GM12878 (cell line): ENCODE measurements around the gene IPO11. TPM values are rescaled to one million over a fixed set of nuclear protein-coding genes. Genes with fewer than 3 reads are reported as not detected.

Source experiments
- ATAC-seq: fragments of 200-7000 bp; cut with Tn5 transposase; 3 replicates; pipeline ENCODE4 v1.9.1; 2020; ENCODE audit warnings: mild to moderate bottlenecking, moderate library complexity
- BruUV-seq: library from RNA; stranded (reverse); fragments of 400-500 nt; replicated peaks from 2 replicates; lab custom pipeline; 2021; lab: Mats Ljungman, UMichigan
- CTCF ChIA-PET: fragments of 300-600 bp; sonication (Branson Sonifier 250); formaldehyde crosslinking; extraction: SDS; loops from one replicate; lab custom pipeline; 2021; ENCODE audit warnings: inconsistent platforms; lab: Yijun Ruan, JAX
- POLR2A ChIA-PET: fragments of 350-600 bp; formaldehyde crosslinking; extraction: SDS; loops from one replicate; lab custom pipeline; 2021; ENCODE audit warnings: inconsistent platforms; lab: Charles Lee
- RAD21 ChIA-PET: fragments of 300-600 bp; sonication (Branson Sonifier 250); formaldehyde crosslinking; loops from one replicate; lab custom pipeline; 2023; ENCODE audit warnings: antibody characterized with exemption; ENCODE audit not compliant: unreplicated experiment; lab: Charles Lee
- SMC1A ChIA-PET: fragments of 300-600 bp; sonication (Branson Sonifier 250); formaldehyde crosslinking; loops from one replicate; lab custom pipeline; 2023; ENCODE audit not compliant: unreplicated experiment, uncharacterized antibody; lab: Charles Lee
- DNase-seq: peaks from one replicate; pipeline ENCODE4 v3.0.0-alpha.2; 2011; ENCODE audit warnings: low read depth, low spot score
- FAIRE-seq: peaks from 3 replicates; lab custom pipeline; 2011; peaks lifted over from hg19 to GRCh38; lab: Jason Lieb, UNC
- H2AFZ ChIP-seq: 2 replicates; pipeline ENCODE4 v1.6.0; 2011; ENCODE audit warnings: low read depth, low read length, control low read depth; ENCODE audit not compliant: control insufficient read depth
- H3K27ac ChIP-seq: 2 replicates; pipeline ENCODE4 v1.5.1; 2011; ENCODE audit warnings: control low read depth; ENCODE audit not compliant: control insufficient read depth, insufficient read depth
- H3K27me3 ChIP-seq, 2 experiments: replicated peaks in 1 of 2; 2 replicates each; pipeline versions ENCODE4 v1.6.0 to v1.6.1; 2011; ENCODE audit warnings: low read length in 1 of 2; ENCODE audit not compliant: control insufficient read depth in 2 of 2, insufficient read depth in 2 of 2
- H3K36me3 ChIP-seq, 2 experiments: 2 replicates each; pipeline ENCODE4 v1.5.1; 2011; ENCODE audit warnings: low read length in 1 of 2; ENCODE audit not compliant: control insufficient read depth in 2 of 2, insufficient read depth in 2 of 2
- H3K4me1 ChIP-seq: 2 replicates; pipeline ENCODE4 v1.6.1; 2011; ENCODE audit warnings: mild to moderate bottlenecking, low read length, moderate library complexity, mixed read lengths; ENCODE audit not compliant: control insufficient read depth, insufficient read depth
- H3K4me2 ChIP-seq: 2 replicates; pipeline ENCODE4 v1.6.0; 2011; ENCODE audit warnings: control low read depth; ENCODE audit not compliant: control insufficient read depth, insufficient read depth
- H3K4me3 ChIP-seq: fragments of 200-600 bp; sonication (generic); 2 replicates; pipeline ENCODE4 v1.5.1; 2016
- H3K79me2 ChIP-seq: 2 replicates; pipeline ENCODE4 v1.6.0; 2011; ENCODE audit warnings: low read length; ENCODE audit not compliant: control insufficient read depth, insufficient read depth
- H3K9ac ChIP-seq: 2 replicates; pipeline ENCODE4 v1.8.0; 2011; ENCODE audit warnings: low read length, control low read depth, mixed read lengths; ENCODE audit not compliant: control insufficient read depth, insufficient read depth
- H3K9me3 ChIP-seq: replicated peaks from 3 replicates; pipeline ENCODE4 v1.5.1; 2011; ENCODE audit warnings: mild to moderate bottlenecking, low read length; ENCODE audit not compliant: control insufficient read depth, insufficient read depth
- H4K20me1 ChIP-seq: 2 replicates; pipeline ENCODE4 v1.6.0; 2011; ENCODE audit not compliant: control insufficient read depth, insufficient read depth
- CHD1 ChIP-seq: IDR thresholded peaks from 2 replicates; pipeline ENCODE4 v1.6.1; 2012; ENCODE audit warnings: low read depth, low read length, improper control_type of control experiment
- EP300 ChIP-seq, 2 experiments: fragments of 150-350 bp in 1 of 2; IDR thresholded peaks; 2 replicates each; pipeline ENCODE4 v1.6.1; 2011 to 2012; ENCODE audit warnings: low read depth in 2 of 2, low read length in 2 of 2, borderline replicate concordance in 1 of 2, improper control_type of control experiment in 1 of 2, inconsistent platforms in 1 of 2; ENCODE audit not compliant: control insufficient read depth in 1 of 2
- NR2F1 ChIP-seq: fragments of 450-650 bp; conservative IDR thresholded peaks from 2 replicates; pipeline ENCODE4 v1.6.1; 2017; ENCODE audit warnings: mild to moderate bottlenecking
- NRF1 ChIP-seq: conservative IDR thresholded peaks from 2 replicates; pipeline ENCODE4 v1.6.1; 2011; ENCODE audit warnings: mild to moderate bottlenecking, low read depth, low read length, improper control_type of control experiment
- PAX5 ChIP-seq: IDR thresholded peaks from 2 replicates; pipeline ENCODE4 v1.6.1; 2011; ENCODE audit warnings: low read depth, low read length, borderline replicate concordance
- PBX3 ChIP-seq: IDR thresholded peaks from 2 replicates; pipeline ENCODE4 v1.6.1; 2011; ENCODE audit warnings: mild to moderate bottlenecking, low read depth, low read length, moderate library complexity; ENCODE audit not compliant: insufficient replicate concordance
- POLR2A ChIP-seq: IDR thresholded peaks from 2 replicates; pipeline ENCODE4 v1.6.1; 2011; ENCODE audit warnings: low read depth, mild to moderate bottlenecking, low read length
- POLR2AphosphoS5 ChIP-seq: IDR thresholded peaks from 2 replicates; pipeline ENCODE4 v1.6.1; 2011; ENCODE audit warnings: mild to moderate bottlenecking, low read length, inconsistent platforms
- POU2F2 ChIP-seq: IDR thresholded peaks from 3 replicates; pipeline ENCODE4 v1.6.1; 2011; ENCODE audit warnings: low read depth, mild to moderate bottlenecking, low read length, borderline replicate concordance
- TCF3 ChIP-seq: IDR thresholded peaks from 2 replicates; pipeline ENCODE4 v1.6.1; 2012; ENCODE audit warnings: low read depth, mild to moderate bottlenecking, low read length, borderline replicate concordance; ENCODE audit not compliant: insufficient read depth
- WGBS: methylation state at CpG from one replicate; pipeline ENCODE4 v1.1.6; 2016; ENCODE audit warnings: low lambda C conversion rate; ENCODE audit not compliant: insufficient replicate concordance, insufficient coverage; ENCODE audit errors: missing lambda C conversion rate; 5-methylcytosine and 5-hydroxymethylcytosine counted together
- in situ Hi-C: fragments of 300-500 bp; cut with MboI; formaldehyde crosslinking; loops from 9 replicates; pipeline ENCODE4 v1.14.3; 2018; ENCODE audit warnings: mixed read lengths
- intact Hi-C: fragments of 100-400 bp; cut with micrococcal nuclease; formaldehyde crosslinking; loops from one replicate; pipeline ENCODE4 v1.14.2; 2022; ENCODE audit not compliant: unreplicated experiment
- polyA plus RNA-seq, 11 experiments: library from polyadenylated mRNA; depleted of rRNA in 4 of 11; unstranded in 6 of 11; stranded (reverse) in 5 of 11; fragments of >200 nt; fragmentation: Nextera tagmentation in 4 of 11; fragmentation: Illumina TruSeq in 1 of 11; extraction: Ambion mirVana in 4 of 11; extraction: Trizol in 1 of 11; gene quantifications; 1 replicate in 1 of 11; 2 replicates in 10 of 11; pipeline versions ENCODE4 v1.2.1 to v1.2.3, GENCODE V29; 2011 to 2016; ENCODE audit warnings: inconsistent platforms in 2 of 11, missing spikeins in 2 of 11, low read depth in 1 of 11
- total RNA-seq, 4 experiments: library from RNA; depleted of rRNA in 3 of 4; stranded (reverse); fragments of >200 nt in 3 of 4; fragmentation: Illumina TruSeq in 1 of 4; extraction: Trizol in 1 of 4; gene quantifications; 2 replicates each; pipeline versions ENCODE4 v1.2.1 to v1.2.3, GENCODE V29; 2013 to 2021

IPO11 gene
- total and polyA plus RNA-seq, 10 of the 15 experiments (the other 5 are each of a cell fraction or from before 2014, with no cell fraction given) = 14.1 to 49.3 (median 29.8) TPM

- no peaks in the 10 kb centered on the region for H3K4me1 ChIP-seq
- TF ChIP-seq EP300 (IDR thresholded peaks at IDR 0.05; ENCODE audit: borderline replicate concordance in 1 of 2, control insufficient read depth in 1 of 2, low read depth in 2 of 2, low read length in 2 of 2) (no peak), POLR2AphosphoS5 (no peak), NRF1 (no peak), POU2F2 (no peak), POLR2A (no peak), TCF3 (no peak), PBX3 (no peak), NR2F1 (no peak), CHD1 (no peak), PAX5 (no peak)
- SMC1A ChIA-PET = interaction anchor here (1.1 kb wide), 1 partner anchor 230 kb away, joined by 3 read pairs; no protein-coding TSS in a partner anchor
- H4K20me1 ChIP-seq = no peaks in the 10 kb centered on the region
- no peak overlapping the region for H3K4me2 ChIP-seq
- H3K4me3 ChIP-seq = no peak overlapping the region
- H3K36me3 ChIP-seq = 0 out of 4 replicates have a peak, but pooled peaks cover 0 to 2% of the 10 kb centered on the region in 2 experiments
- POLR2A ChIA-PET = no interaction called here
- H3K79me2 ChIP-seq = no peaks in the 10 kb centered on the region
- no peak overlapping the region for H2AFZ ChIP-seq
- H3K27ac ChIP-seq = no peak overlapping the region
- H3K9ac ChIP-seq = no peak overlapping the region
- no TSS peak for BruUV-seq
- intact Hi-C loops (no loop called here), in situ Hi-C loops (no loop called here)
- CTCF ChIA-PET = interaction anchor here (0.9 to 1.2 kb wide), 2 partner anchors 35 to 231 kb away, joined by 3 to 5 read pairs; no protein-coding TSS in a partner anchor
- RAD21 ChIA-PET = interaction anchor here (1.2 kb wide), 1 partner anchor 231 kb away, joined by 3 read pairs; no protein-coding TSS in a partner anchor
- FAIRE-seq (no peak), DNase-seq (no peak), ATAC-seq (no peak)
- no peaks in the 10 kb centered on the region for H3K27me3 ChIP-seq
- H3K9me3 ChIP-seq = no peaks in the 10 kb centered on the region; the same call in 2 of the 3 replicates
- WGBS = 82% methylated on average over 3 of the region's 3 CpGs
These were observed 135.5 kb downstream of the IPO11 start for GRCh38 chr5:62547945-62548630.
